HG03103 (cell line): ENCODE measurements around the gene LRIG3.
"Not testable (repeated sequence)": the region's sequence is repeated elsewhere in the genome, so short reads cannot be mapped to it uniquely, and the experiment has no call there.

ENCODE experiments used
- ATAC-seq: cut with Tn5 transposase; IDR thresholded peaks from one replicate; pipeline ENCODE4 v1.9.1; 2021; ENCODE audit warnings: low read depth; ENCODE audit not compliant: unreplicated experiment

LRIG3 gene

GRCh38 chr12:58905422-58905821, 14.9 kb downstream of the LRIG3 start:
- ATAC-seq, result no peak

GRCh38 chr12:58902726-58903125, 17.6 kb downstream of the LRIG3 start:
- ATAC-seq, result not testable (repeated sequence)

DNA sequence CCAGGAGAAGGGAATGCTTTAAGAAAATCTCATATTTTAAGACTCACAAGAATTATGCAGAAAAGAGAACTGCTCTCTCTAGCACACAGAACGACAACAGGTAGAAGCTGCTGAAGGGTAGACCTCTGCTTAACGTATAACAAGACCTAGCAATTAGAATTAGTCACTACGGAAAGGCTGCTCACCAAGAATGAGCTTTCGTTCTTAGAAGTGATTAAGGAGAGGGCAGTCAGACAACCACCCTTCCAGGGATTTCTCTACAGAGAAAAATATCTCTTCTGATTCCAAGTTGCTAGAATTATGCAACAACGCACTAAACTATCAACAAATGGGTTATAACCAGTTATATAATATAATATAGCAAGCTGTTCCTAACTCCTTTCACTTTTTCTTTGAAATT, 18.6 kb downstream of the LRIG3 start:
- ATAC-seq, result no peak

GRCh38 chr12:58897969-58898368, 22.3 kb downstream of the LRIG3 start:
- no peak for ATAC-seq

- no peak for ATAC-seq
Observed at GRCh38 chr12:58896278-58896677, 24.0 kb downstream of the LRIG3 start.

DNA sequence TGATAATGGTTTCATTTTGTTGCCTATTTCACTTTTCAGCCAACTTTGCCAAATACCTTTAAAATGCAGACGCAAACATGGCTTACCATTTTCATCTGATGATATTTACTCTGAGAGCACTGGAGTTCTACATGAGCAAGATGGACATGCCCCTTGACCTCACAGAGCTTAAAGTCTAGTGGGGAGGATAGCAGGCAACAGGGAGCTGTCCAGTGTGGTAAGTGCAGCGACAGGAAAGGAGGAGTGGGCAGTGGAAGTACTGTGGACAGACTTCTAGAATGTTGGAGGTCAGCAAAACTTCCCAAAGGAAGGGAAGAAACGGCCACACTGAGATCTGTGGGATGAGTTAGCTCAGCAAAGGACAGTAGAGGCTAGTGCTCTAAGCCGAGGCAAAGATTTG, 25.3 kb downstream of the LRIG3 start:
- ATAC-seq, result no peak

DNA sequence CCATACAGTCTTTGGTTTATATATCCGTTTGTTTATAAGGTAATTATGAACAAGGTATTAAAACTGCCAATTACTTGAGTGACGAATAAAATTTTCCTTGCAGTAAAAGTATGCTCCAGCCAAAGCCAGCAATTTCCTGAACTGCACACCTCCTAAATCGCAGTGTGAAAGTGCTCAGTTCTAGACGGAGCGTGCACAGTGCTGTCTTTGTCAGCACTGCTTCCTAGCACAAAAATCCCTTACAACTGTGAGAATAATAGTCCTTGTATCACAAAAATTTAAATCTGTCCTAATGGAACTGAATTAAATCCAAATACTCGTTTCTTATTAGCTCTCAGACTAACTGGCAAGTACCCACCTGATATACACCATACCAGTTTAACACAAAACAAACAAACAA, 26.3 kb downstream of the LRIG3 start:
- no peak for ATAC-seq

- ATAC-seq, result no peak
Observed at GRCh38 chr12:58893495-58893894, 26.8 kb downstream of the LRIG3 start.

- ATAC-seq, result no peak
Observed at GRCh38 chr12:58889557-58889956, 30.7 kb downstream of the LRIG3 start.

DNA sequence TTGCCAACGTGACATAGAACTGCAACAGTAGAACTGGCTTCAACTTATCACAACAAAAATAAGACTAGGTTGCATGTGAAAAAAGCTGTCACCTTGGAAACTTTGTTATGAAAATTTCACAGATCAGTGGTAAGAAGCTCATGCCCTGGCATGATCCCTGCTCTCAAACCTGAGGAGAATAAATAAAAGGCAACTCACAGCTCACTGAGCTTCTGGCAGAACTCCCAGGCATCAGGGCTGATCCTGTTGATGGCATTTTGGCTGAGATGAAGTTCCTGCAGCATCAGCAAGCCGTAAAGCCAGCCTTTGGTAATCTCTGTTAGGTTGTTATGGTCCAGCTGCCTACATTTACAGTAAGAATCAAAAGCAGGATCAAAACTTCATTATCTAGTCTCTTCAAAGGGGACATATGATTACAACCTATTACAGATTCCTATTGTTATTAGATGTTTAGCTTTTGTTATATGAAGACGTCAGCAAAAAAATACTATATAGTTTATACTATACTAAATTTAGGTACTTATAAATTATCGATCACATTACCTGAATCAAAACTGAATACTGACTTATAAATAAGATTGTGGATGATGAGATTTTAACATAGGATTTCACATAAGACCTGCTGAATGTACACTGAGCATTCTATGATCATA, 32.0 kb downstream of the LRIG3 start:
- ATAC-seq, result no peak

DNA sequence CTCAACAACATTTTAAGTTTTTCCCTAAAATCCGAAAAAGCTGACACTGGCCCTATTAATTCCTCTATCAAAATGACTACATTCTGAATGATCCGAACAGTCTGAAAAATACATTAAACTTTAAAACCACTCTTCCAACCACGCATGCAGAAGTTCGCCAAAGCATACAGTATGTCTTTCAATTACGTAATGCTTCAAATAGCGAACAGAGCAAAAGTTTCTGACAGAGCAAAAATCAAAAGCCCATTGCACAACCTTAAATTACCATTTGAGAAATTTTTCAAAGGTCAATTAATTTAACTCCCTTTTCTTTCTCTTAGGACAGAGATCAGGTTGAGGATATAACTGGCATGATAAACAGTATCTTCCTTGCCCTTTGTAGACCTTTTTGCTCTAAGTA, 33.2 kb downstream of the LRIG3 start:
- ATAC-seq, result no peak

DNA sequence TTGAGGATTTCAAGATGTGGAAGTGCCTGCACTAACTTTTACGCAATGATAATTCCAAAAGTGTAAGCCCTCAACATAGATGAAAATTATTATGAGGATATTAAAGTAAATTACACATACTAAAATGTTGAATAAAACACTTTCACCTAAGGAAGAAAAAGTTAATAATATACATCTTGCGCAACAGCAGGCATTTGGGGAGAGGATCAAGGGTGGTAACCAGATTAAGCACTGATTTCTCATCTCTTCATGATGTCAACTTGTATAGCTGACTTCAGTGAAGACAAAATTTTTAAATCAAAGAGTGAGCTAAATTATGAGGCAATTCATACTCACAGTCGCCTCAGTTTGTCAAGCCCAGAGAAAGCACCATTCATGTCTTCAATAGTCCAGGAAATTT, 33.8 kb downstream of the LRIG3 start:
- no peak for ATAC-seq

GRCh38 chr12:58884916-58885315, 35.4 kb downstream of the LRIG3 start:
- ATAC-seq, result no peak

DNA sequence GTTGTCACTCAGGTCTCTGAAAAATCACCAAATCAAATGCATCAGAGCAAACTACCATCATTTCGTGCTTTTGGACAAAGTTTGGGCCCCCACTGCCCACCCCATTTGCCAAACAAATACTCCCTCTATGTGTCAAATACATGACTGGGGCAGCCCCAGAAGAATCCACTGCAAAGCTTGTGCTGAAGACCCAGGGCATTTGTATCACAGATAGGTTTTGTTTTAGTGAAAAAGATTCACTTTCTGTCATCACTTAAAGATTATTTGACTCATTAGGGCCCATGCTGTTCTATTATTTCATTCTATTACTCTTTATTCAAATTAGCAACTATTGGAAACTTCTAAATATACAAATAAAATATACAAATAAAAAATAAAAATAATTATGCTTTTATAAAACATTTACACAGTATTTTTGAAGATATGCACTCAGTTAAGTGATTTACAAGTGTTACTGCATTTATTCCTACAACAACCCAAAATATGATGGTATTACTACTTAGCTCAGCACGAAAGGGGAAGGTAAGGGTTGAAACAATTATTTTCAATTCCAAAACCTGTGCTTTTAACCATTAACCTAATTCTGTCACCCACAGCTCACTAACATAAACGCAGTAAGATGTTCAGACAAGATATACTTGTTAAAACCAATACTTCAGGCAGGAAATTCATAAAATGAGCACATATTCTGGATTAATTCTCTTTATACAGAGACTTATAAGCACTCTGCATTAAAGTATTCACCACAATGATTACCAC, 36.5 kb downstream of the LRIG3 start:
- no peak for ATAC-seq

GRCh38 chr12:58882826-58883225, 37.5 kb downstream of the LRIG3 start:
- no peak for ATAC-seq

- ATAC-seq, result no peak
Observed at GRCh38 chr12:58881816-58882215, 38.5 kb downstream of the LRIG3 start.

- no peak for ATAC-seq
Observed at GRCh38 chr12:58880639-58881038, 39.7 kb downstream of the LRIG3 start.

- no peak for ATAC-seq
Observed at GRCh38 chr12:58877243-58877743, 43.0 kb downstream of the LRIG3 start.

GRCh38 chr12:58873496-58873895, 46.8 kb downstream of the LRIG3 start:
- ATAC-seq, result no peak

DNA sequence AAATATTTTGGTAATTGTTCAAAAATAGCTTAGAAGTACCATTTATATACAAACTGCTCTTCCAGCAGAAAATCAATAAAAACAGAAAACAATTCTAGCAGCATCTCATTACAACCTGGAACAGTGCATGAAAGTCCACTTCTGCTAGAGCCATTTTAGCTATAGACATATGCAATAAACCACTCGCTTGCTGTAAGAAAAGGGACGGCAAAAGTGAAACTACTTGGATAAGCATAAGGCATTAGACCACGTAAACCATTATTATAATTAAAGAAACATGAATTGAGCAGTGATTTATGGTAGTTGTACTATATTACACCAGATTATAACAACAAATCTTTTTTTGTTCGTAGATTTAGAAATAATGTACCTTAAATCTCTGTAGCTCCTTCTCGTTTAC, 48.7 kb downstream of the LRIG3 start:
- ATAC-seq, result no peak

- no peak for ATAC-seq
Observed at GRCh38 chr12:58870595-58870994, 49.7 kb downstream of the LRIG3 start.

GRCh38 chr12:58860788-58861240, 59.5 kb downstream of the LRIG3 start:
- no peak for ATAC-seq
